Endodermal cell (in vitro differentiated cells): ENCODE measurements around the gene TYROBP. TPM values are rescaled to one million over a fixed set of nuclear protein-coding genes. Genes with fewer than 3 reads are reported as not detected.
A peak's percentile ranks its signal among the peaks of the same experiment; 100 is the strongest.

Experiments used
- DNase-seq: peaks from one replicate; pipeline ENCODE4 v3.0.0-alpha.2; 2017
- H3K27ac ChIP-seq: 2 replicates; pipeline ENCODE4 v1.5.1; 2013; ENCODE audit warnings: mild to moderate bottlenecking, low read depth, low read length, moderate library complexity
- H3K27me3 ChIP-seq: 2 replicates; pipeline ENCODE4 v1.6.1; 2013; ENCODE audit warnings: mild to moderate bottlenecking, low read length, moderate library complexity; ENCODE audit not compliant: insufficient read depth, control insufficient read depth, poor library complexity, severe bottlenecking
- H3K36me3 ChIP-seq: 2 replicates; pipeline ENCODE4 v1.7.0; 2013; ENCODE audit warnings: mild to moderate bottlenecking, low read length, moderate library complexity; ENCODE audit not compliant: control insufficient read depth, insufficient read depth
- H3K4me1 ChIP-seq: one replicate; pipeline ENCODE4 v1.7.0; 2013; ENCODE audit warnings: low read length; ENCODE audit not compliant: control insufficient read depth, insufficient read depth
- H3K4me3 ChIP-seq: 2 replicates; pipeline ENCODE4 v1.5.1; 2013; ENCODE audit warnings: mild to moderate bottlenecking, low read length, moderate library complexity
- H3K9ac ChIP-seq: 2 replicates; pipeline ENCODE4 v1.6.1; 2013; ENCODE audit warnings: mild to moderate bottlenecking, low read length, moderate library complexity; ENCODE audit not compliant: poor library complexity, severe bottlenecking; ENCODE audit errors: extremely low read depth
- H3K9me3 ChIP-seq: 2 replicates; pipeline ENCODE4 v1.6.1; 2013; ENCODE audit warnings: mild to moderate bottlenecking, low read length, moderate library complexity; ENCODE audit not compliant: control insufficient read depth
- H3K27ac Mint-ChIP-seq: 2 replicates; pipeline ENCODE4 v1.8.0; 2020; ENCODE audit warnings: mixed read lengths
- H3K27me3 Mint-ChIP-seq: 2 replicates; pipeline ENCODE4 v1.8.0; 2021; ENCODE audit warnings: mild to moderate bottlenecking, mixed read lengths; ENCODE audit not compliant: insufficient read depth
- H3K36me3 Mint-ChIP-seq: 2 replicates; pipeline ENCODE4 v1.8.0; 2020; ENCODE audit warnings: low read depth, mixed read lengths
- H3K4me1 Mint-ChIP-seq: 2 replicates; pipeline ENCODE4 v1.8.0; 2020; ENCODE audit warnings: mixed read lengths
- H3K4me3 Mint-ChIP-seq: 2 replicates; pipeline ENCODE4 v1.8.0; 2020; ENCODE audit warnings: mild to moderate bottlenecking, moderate library complexity, mixed read lengths
- H3K9me3 Mint-ChIP-seq: 2 replicates; pipeline ENCODE4 v1.8.0; 2020; ENCODE audit warnings: mild to moderate bottlenecking, mixed read lengths
- CTCF ChIP-seq: fragments of 200-600 bp; sonication (generic); conservative IDR thresholded peaks from 2 replicates; pipeline ENCODE4 v1.5.0; 2021; ENCODE audit warnings: antibody characterized with exemption, mild to moderate bottlenecking
- WGBS, 2 experiments: methylation state at CpG; one replicate each; pipeline versions ENCODE4 v1.1.5 to v1.1.7; 2013; ENCODE audit warnings: missing lambda C conversion rate in 2 of 2, mixed read lengths in 1 of 2; ENCODE audit not compliant: insufficient coverage in 1 of 2, insufficient read length in 1 of 2; 5-methylcytosine and 5-hydroxymethylcytosine counted together
- total RNA-seq, 2 donors: library from RNA; stranded (reverse); fragmentation: NEBNext Ultra II Directional in 1 of 2; extraction: Animal tissue kit (Norgen Biotek cat#: 25700) in 1 of 2; gene quantifications; 2 replicates in 1 of 2; 3 replicates in 1 of 2; pipeline ENCODE4 v1.2.1, GENCODE V29; 2021

The TYROBP gene
- total RNA-seq, 2 donors from 2014 or later, result not detected

GRCh38 chr19:35901055-35901644 lies 6.9 kb downstream of the TYROBP start:
- no peaks in the 10 kb centered on the region for H3K27me3 ChIP-seq
- H3K27me3 Mint-ChIP-seq, result peaks cover 14% of the 10 kb centered on the region
- H3K36me3 ChIP-seq, result peaks cover 23% of the 10 kb centered on the region
- H3K4me3 Mint-ChIP-seq, result peak overlapping the region; percentile 88
- DNase-seq, result no peak
- WGBS, 2 experiments, result 60 to 89% methylated on average over 2 of the region's 2 CpGs
- H3K9ac ChIP-seq, result no peak overlapping the region
- H3K9me3 Mint-ChIP-seq, result no peaks in the 10 kb centered on the region
- H3K4me1 Mint-ChIP-seq, result peaks cover 16% of the 10 kb centered on the region
- H3K4me1 ChIP-seq, result no peaks in the 10 kb centered on the region
- H3K4me3 ChIP-seq, result peak overlapping the region; percentile 90
- no peak overlapping the region for H3K27ac ChIP-seq
- no peak for TF ChIP-seq CTCF
- peaks cover 10% of the 10 kb centered on the region for H3K36me3 Mint-ChIP-seq
- peak overlapping the region; percentile 76 for H3K27ac Mint-ChIP-seq
- no peaks in the 10 kb centered on the region for H3K9me3 ChIP-seq

DNA sequence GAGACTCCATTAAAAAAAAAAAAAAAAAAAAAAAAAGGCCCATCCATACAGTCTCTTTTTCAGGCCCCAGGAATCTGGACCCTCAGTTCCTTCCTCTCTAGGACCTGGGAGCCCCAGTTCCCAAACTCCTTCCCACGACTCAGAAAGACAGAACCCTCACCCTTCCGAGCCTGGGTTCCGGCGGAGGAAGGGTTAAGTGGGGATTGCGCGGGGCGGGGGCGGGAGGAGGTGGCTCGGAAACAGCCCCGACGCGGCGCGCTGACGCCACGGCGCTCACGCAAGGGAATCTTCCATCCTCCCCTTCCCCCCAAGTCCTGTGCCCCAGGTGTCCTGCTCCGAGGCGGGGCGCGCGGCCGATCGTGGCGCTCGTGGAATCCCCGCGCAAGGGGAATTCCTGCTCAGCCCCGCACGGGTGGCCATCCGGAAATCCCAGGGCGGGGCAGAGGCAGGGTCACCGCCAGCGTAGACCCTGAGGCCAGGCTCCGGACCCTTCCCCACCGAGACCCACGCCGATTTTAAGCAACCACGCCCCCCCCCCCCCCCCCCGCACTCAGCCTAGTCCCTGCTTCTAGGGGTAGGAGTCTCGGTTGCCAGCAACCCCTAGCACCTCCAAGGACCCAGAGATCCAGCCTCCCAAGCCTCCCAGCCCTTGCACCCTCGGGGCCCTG lies 8.4 kb downstream of the TYROBP start:
- peaks cover 21% of the 10 kb centered on the region for H3K36me3 Mint-ChIP-seq
- Histone ChIP-seq H3K27ac (no peak overlapping the region), H3K9ac (peak overlapping the region; percentile 74), H3K4me3 (peak overlapping the region; percentile 90), H3K27me3 (no peaks in the 10 kb centered on the region), H3K4me1 (no peaks in the 10 kb centered on the region), H3K36me3 (peaks cover 32% of the 10 kb centered on the region), H3K9me3 (no peaks in the 10 kb centered on the region)
- H3K9me3 Mint-ChIP-seq, result no peaks in the 10 kb centered on the region
- H3K27ac Mint-ChIP-seq, result peak overlapping the region; percentile 97
- WGBS, 2 experiments, result 0% methylated on average over 12 to 34 of the region's 43 CpGs
- TF ChIP-seq CTCF, result no peak
- peak; percentile 83 for DNase-seq
- peak overlapping the region; percentile 88 for H3K4me3 Mint-ChIP-seq
- peaks cover 14% of the 10 kb centered on the region for H3K27me3 Mint-ChIP-seq
- peaks cover 16% of the 10 kb centered on the region for H3K4me1 Mint-ChIP-seq

DNA sequence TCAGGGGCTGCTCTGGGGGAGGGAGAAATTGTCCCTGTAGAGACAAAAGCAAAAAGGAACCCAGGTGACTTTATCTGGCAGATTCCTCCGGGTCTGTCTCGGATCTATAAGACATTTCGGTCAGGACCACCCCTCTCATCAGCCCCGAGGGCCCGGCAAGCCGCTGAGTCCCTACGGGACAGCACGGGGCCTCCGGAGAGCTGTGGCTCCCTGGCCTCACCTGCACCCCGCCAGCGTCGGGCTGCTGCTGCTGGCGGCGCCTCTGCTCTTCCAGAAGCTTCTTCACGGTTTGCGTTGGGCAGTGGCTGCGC lies 9.6 kb downstream of the TYROBP start:
- Mint-ChIP-seq H3K27me3 (peaks cover 13% of the 10 kb centered on the region), H3K4me1 (peaks cover 15% of the 10 kb centered on the region), H3K27ac (no peak overlapping the region), H3K4me3 (peak overlapping the region; percentile 88), H3K9me3 (no peaks in the 10 kb centered on the region), H3K36me3 (peaks cover 27% of the 10 kb centered on the region)
- Histone ChIP-seq H3K27me3 (no peaks in the 10 kb centered on the region), H3K9me3 (no peaks in the 10 kb centered on the region), H3K9ac (peak overlapping the region; percentile 74), H3K4me3 (peak overlapping the region; percentile 90), H3K4me1 (no peaks in the 10 kb centered on the region), H3K36me3 (peaks cover 39% of the 10 kb centered on the region), H3K27ac (no peak overlapping the region)
- no peak for TF ChIP-seq CTCF
- WGBS, 2 experiments, result 45 to 55% methylated on average over 8 to 17 of the region's 17 CpGs
- DNase-seq, result no peak
